DOHH2 (cell line): Measurements from ENCODE around the gene RNF2.

Experiments
- CTCF ChIP-seq: fragments of 200-600 bp; sonication (generic); IDR thresholded peaks from one replicate; pipeline ENCODE4 v1.5.1; 2014; ENCODE audit warnings: antibody characterized with exemption, mild to moderate bottlenecking, low read depth, low read length; ENCODE audit not compliant: poor library complexity, severe bottlenecking
- EZH2phosphoT487 ChIP-seq: fragments of 200-600 bp; sonication (generic); IDR thresholded peaks from 2 replicates; pipeline ENCODE4 v1.6.1; 2017; ENCODE audit warnings: borderline replicate concordance, mild to moderate bottlenecking, antibody characterized with exemption, low read length, moderate library complexity, mixed read lengths

DNA sequence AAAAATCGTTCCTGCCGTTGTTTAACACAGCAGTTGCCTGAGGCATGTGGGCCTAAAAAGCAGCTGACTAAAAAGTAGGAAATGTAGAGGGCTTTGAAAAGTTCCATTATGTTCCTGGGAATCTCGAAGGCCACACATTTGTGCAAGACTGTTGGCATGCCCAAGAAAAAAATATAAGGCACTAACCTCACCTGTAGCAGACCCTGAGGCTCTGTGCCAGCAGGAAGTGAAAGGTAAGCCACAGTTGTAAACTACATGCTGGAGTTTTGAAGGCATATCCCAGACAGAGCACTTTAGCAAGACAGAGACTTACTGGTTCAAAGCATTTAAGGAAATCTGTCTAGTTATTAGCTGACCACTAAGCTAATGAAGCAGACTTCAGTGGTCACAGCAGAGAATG is 58.7 kb downstream of the RNF2 start:
- TF ChIP-seq CTCF = no peak
- no peak for TF ChIP-seq EZH2phosphoT487
